Right lobe of liver (tissue), 4 donors: Measurements from ENCODE around the gene PSMB7.

Experiments used
- POLR2A ChIP-seq: fragments of 450-650 bp; IDR thresholded peaks from one replicate; pipeline ENCODE4 v1.6.1; 2017; ENCODE audit warnings: antibody characterized with exemption, mild to moderate bottlenecking
- TF ChIP-seq, protein P1 (sequence below), 4 donors: fragments of 200-600 bp in 3 of 4; fragments of 450-650 bp in 1 of 4; IDR thresholded peaks; one replicate each; pipeline versions ENCODE4 v1.5.1 to v1.8.0; 2016 to 2022; ENCODE audit warnings: antibody characterized with exemption in 4 of 4, mild to moderate bottlenecking in 2 of 4
- donor health status: DM: no; HTN: no; CAD: no.
- donor health status: DM: no; HTN: no; CAD: no.
- donor health status: DM: no; HTN: yes; CAD: no.

DNA sequence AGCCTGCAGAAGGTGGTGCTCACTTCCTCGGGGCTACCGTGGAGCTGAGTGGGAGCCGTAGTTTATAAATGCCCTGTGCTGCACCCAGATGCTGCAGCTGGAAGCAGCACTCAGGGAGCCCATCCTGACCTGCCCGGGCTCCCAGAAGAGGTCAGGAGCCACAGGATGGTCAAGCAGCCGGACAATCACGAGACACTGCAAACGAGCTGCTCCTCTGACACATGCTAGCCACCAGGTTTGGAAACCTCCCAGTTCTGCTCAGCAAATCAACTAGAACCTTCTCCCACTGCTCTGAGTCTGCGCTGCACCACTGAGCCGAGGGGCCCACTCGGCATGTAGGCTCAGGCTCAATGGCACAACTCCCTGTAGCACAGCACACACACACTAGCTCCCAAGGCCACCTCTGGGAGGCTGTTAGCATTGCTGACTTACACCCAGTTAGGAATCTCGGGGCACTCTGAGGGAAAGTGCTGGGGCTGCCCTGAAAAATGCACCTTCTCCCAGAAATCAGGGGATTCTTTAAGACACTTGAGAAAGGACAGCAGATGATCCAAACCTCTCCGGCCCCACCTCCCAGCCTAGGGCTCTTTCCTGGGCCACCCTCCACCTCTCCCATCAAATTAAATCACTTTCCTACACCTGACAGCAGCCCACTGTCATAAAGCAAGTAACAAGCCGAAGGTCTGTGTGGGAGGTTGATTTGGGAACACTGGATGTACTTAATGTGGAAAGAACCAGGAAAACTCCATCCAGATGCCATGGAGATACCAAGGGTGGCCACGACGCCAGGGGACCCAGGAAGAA is 59.1 kb downstream of the PSMB7 start:
- TF ChIP-seq, protein P1, sequence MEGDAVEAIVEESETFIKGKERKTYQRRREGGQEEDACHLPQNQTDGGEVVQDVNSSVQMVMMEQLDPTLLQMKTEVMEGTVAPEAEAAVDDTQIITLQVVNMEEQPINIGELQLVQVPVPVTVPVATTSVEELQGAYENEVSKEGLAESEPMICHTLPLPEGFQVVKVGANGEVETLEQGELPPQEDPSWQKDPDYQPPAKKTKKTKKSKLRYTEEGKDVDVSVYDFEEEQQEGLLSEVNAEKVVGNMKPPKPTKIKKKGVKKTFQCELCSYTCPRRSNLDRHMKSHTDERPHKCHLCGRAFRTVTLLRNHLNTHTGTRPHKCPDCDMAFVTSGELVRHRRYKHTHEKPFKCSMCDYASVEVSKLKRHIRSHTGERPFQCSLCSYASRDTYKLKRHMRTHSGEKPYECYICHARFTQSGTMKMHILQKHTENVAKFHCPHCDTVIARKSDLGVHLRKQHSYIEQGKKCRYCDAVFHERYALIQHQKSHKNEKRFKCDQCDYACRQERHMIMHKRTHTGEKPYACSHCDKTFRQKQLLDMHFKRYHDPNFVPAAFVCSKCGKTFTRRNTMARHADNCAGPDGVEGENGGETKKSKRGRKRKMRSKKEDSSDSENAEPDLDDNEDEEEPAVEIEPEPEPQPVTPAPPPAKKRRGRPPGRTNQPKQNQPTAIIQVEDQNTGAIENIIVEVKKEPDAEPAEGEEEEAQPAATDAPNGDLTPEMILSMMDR (IDR thresholded peaks at IDR 0.05), result no peak
- TF ChIP-seq POLR2A, result no peak
